Left lung (tissue), 10 donors: Measurements from ENCODE around the gene UPK3BL1. TPM values are rescaled to one million over a fixed set of nuclear protein-coding genes. Genes with fewer than 3 reads are reported as not detected.
A peak's percentile ranks its signal among the peaks of the same experiment; 100 is the strongest.
"Not testable (repeated sequence)": the region's sequence is repeated elsewhere in the genome, so short reads cannot be mapped to it uniquely, and the experiment has no call there.

ENCODE experiments used
- ATAC-seq: fragments of 200-7000 bp; cut with Tn5 transposase; one replicate; pipeline ENCODE4 v1.9.1; 2020; ENCODE audit warnings: moderate library complexity
- DNase-seq, 4 donors: peaks; one replicate each; pipeline ENCODE4 v3.0.0-alpha.2; 2013 to 2020
- H3K27ac ChIP-seq, 2 donors: fragments of 200-600 bp; sonication (generic) in 1 of 2; one replicate each; pipeline versions ENCODE4 v1.5.0 to v1.8.0; 2020 to 2021
- H3K27me3 ChIP-seq, 2 donors: fragments of 200-600 bp; sonication (generic) in 1 of 2; one replicate each; pipeline versions ENCODE4 v1.5.0 to v1.8.0; 2020 to 2021
- H3K36me3 ChIP-seq, 2 donors: fragments of 200-600 bp; sonication (generic) in 1 of 2; one replicate each; pipeline versions ENCODE4 v1.5.0 to v1.8.0; 2020 to 2021
- H3K4me1 ChIP-seq, 2 donors: fragments of 200-600 bp; one replicate each; pipeline ENCODE4 v1.8.0; 2021
- H3K4me3 ChIP-seq, 2 donors: fragments of 200-600 bp; sonication (generic) in 1 of 2; one replicate each; pipeline versions ENCODE4 v1.5.0 to v1.8.0; 2020 to 2021; ENCODE audit warnings: mild to moderate bottlenecking in 1 of 2
- H3K9me3 ChIP-seq, 2 donors: fragments of 200-600 bp; sonication (generic) in 1 of 2; one replicate each; pipeline versions ENCODE4 v1.5.0 to v1.8.0; 2020 to 2021
- intact Hi-C, 2 donors: fragments of 100-400 bp; cut with DNase I; formaldehyde crosslinking; loops; one replicate each; pipeline versions ENCODE4 v1.11.2 to v1.14.2; 2022
- polyA plus RNA-seq, 6 donors: library from polyadenylated mRNA; unstranded; fragments of 120-200 nt; gene quantifications; one replicate each; pipeline ENCODE4 v1.2.1, GENCODE V29; 2013; ENCODE audit not compliant: insufficient read length in 6 of 6
- total RNA-seq, 2 donors: library from RNA; stranded (reverse); fragmentation: NEBNext Ultra II Directional; extraction: Animal tissue kit (Norgen Biotek cat#: 25700); gene quantifications; one replicate each; pipeline ENCODE4 v1.2.1, GENCODE V29; 2021
- donor health status: DM: no; HTN: yes; CAD: no.
- donor health status: DM: no; HTN: no; CAD: no.

UPK3BL1 gene
- total and polyA plus RNA-seq, 8 donors: 7.5 to 38.4 (median 21.0) TPM

GRCh38 chr7:102667523-102667922 is 24.9 kb upstream of the UPK3BL1 start:
- H3K4me3 ChIP-seq, intact Hi-C loops, H3K27me3 ChIP-seq, H3K4me1 ChIP-seq, H3K9me3 ChIP-seq, H3K27ac ChIP-seq, H3K36me3 ChIP-seq: not testable (repeated sequence)
- DNase-seq (peak in 1 of 4 donors; percentile 20), ATAC-seq (peak; percentile 5)

- ATAC-seq, intact Hi-C loops, H3K36me3 ChIP-seq, H3K9me3 ChIP-seq, H3K4me1 ChIP-seq, DNase-seq, H3K4me3 ChIP-seq, H3K27me3 ChIP-seq, H3K27ac ChIP-seq: not testable (repeated sequence)
These were observed 24.3 kb upstream of the UPK3BL1 start for GRCh38 chr7:102666850-102667249.

- ATAC-seq, DNase-seq, H3K27me3 ChIP-seq, H3K36me3 ChIP-seq, intact Hi-C loops, H3K27ac ChIP-seq, H3K9me3 ChIP-seq, H3K4me1 ChIP-seq, H3K4me3 ChIP-seq: not testable (repeated sequence)
These were observed 22.2 kb upstream of the UPK3BL1 start for GRCh38 chr7:102664765-102665164.

- H3K36me3 ChIP-seq, intact Hi-C loops, H3K27me3 ChIP-seq, H3K27ac ChIP-seq, ATAC-seq, DNase-seq, H3K4me3 ChIP-seq, H3K4me1 ChIP-seq, H3K9me3 ChIP-seq: not testable (repeated sequence)
These were observed 7.3 kb upstream of the UPK3BL1 start, which contains the start of gene SPDYE2B for GRCh38 chr7:102649924-102650323. Gene SPDYE2B, plus strand, starts transcription at chr7:102650319. Its CDS starts 2,030 bp downstream, at chr7:102652349.

GRCh38 chr7:102647813-102648212 is 5.2 kb upstream of the UPK3BL1 start:
- intact Hi-C loops, H3K27ac ChIP-seq, H3K9me3 ChIP-seq, H3K27me3 ChIP-seq, H3K4me1 ChIP-seq, H3K36me3 ChIP-seq, H3K4me3 ChIP-seq, ATAC-seq: not testable (repeated sequence)
- peak in 2 of 4 donors; percentile 23 to 54 for DNase-seq

- intact Hi-C loops, ATAC-seq, DNase-seq, H3K4me3 ChIP-seq, H3K36me3 ChIP-seq, H3K9me3 ChIP-seq, H3K27ac ChIP-seq, H3K4me1 ChIP-seq, H3K27me3 ChIP-seq: not testable (repeated sequence)
These were observed 813 bp upstream of the UPK3BL1 start for GRCh38 chr7:102643404-102643803.

- H3K4me3 ChIP-seq, intact Hi-C loops, H3K36me3 ChIP-seq, H3K4me1 ChIP-seq, H3K9me3 ChIP-seq, H3K27me3 ChIP-seq, H3K27ac ChIP-seq: not testable (repeated sequence)
- DNase-seq (peak in 2 of 4 donors; percentile 30 to 63), ATAC-seq (peak; percentile 2)
These were observed 3.7 kb downstream of the UPK3BL1 start for GRCh38 chr7:102638848-102639247.

- H3K4me1 ChIP-seq, H3K9me3 ChIP-seq, ATAC-seq, intact Hi-C loops, H3K36me3 ChIP-seq, H3K4me3 ChIP-seq, H3K27ac ChIP-seq, H3K27me3 ChIP-seq: not testable (repeated sequence)
- DNase-seq: peak in 1 of 4 donors; percentile 22
These were observed 5.6 kb downstream of the UPK3BL1 start for GRCh38 chr7:102636956-102637355.

GRCh38 chr7:102635354-102635753 is 7.2 kb downstream of the UPK3BL1 start:
- H3K4me1 ChIP-seq, H3K27ac ChIP-seq, H3K4me3 ChIP-seq, H3K36me3 ChIP-seq, H3K27me3 ChIP-seq, ATAC-seq, H3K9me3 ChIP-seq, intact Hi-C loops, DNase-seq: not testable (repeated sequence)

GRCh38 chr7:102634299-102634698 is 8.3 kb downstream of the UPK3BL1 start:
- H3K27ac ChIP-seq, intact Hi-C loops, ATAC-seq, H3K4me3 ChIP-seq, H3K27me3 ChIP-seq, H3K4me1 ChIP-seq, H3K36me3 ChIP-seq, H3K9me3 ChIP-seq: not testable (repeated sequence)
- DNase-seq: peak in 2 of 4 donors; percentile 19 to 22

GRCh38 chr7:102630622-102631021 is 12.0 kb downstream of the UPK3BL1 start:
- H3K27me3 ChIP-seq, H3K4me1 ChIP-seq, H3K9me3 ChIP-seq, H3K36me3 ChIP-seq, H3K27ac ChIP-seq, intact Hi-C loops, H3K4me3 ChIP-seq: not testable (repeated sequence)
- ATAC-seq: peak; percentile 7
- DNase-seq: peak in 2 of 4 donors; percentile 18 to 28

- intact Hi-C loops, H3K4me3 ChIP-seq, ATAC-seq, H3K27me3 ChIP-seq, H3K27ac ChIP-seq, H3K9me3 ChIP-seq, H3K4me1 ChIP-seq, H3K36me3 ChIP-seq, DNase-seq: not testable (repeated sequence)
These were observed 15.2 kb downstream of the UPK3BL1 start for GRCh38 chr7:102627271-102627904.

- ATAC-seq, H3K36me3 ChIP-seq, H3K27ac ChIP-seq, DNase-seq, H3K4me3 ChIP-seq, H3K27me3 ChIP-seq, intact Hi-C loops, H3K4me1 ChIP-seq, H3K9me3 ChIP-seq: not testable (repeated sequence)
These were observed 24.5 kb downstream of the UPK3BL1 start for GRCh38 chr7:102618122-102618521.

- H3K27ac ChIP-seq, H3K27me3 ChIP-seq, H3K9me3 ChIP-seq, H3K4me1 ChIP-seq, H3K36me3 ChIP-seq, intact Hi-C loops: not testable (repeated sequence)
- peak; percentile 92 for ATAC-seq
- DNase-seq: peak in 3 of 4 donors; percentile 26 to 91 (median 59)
- peak within 1 kb of the TSS; percentile 24 to 36 for H3K4me3 ChIP-seq
These were observed 26.0 kb downstream of the UPK3BL1 start, which contains the start of gene RASA4 for GRCh38 chr7:102616507-102617125. Gene RASA4, minus strand, starts transcription at chr7:102616756. Its CDS starts 67 bp downstream, at chr7:102616689.
